Breast epithelium (tissue), 3 donors: ENCODE data around the gene AATK.

Experiments used
- POLR2A ChIP-seq: fragments of 450-650 bp; IDR thresholded peaks from one replicate; pipeline ENCODE4 v1.6.1; 2016; ENCODE audit warnings: antibody characterized with exemption, mild to moderate bottlenecking, moderate library complexity
- TF ChIP-seq, protein P1 (sequence below), 3 donors: fragments of 450-650 bp; IDR thresholded peaks; one replicate each; pipeline ENCODE4 v1.5.1; 2016 to 2017; ENCODE audit warnings: antibody characterized with exemption in 3 of 3, mild to moderate bottlenecking in 3 of 3, moderate library complexity in 3 of 3

- no peak for TF ChIP-seq POLR2A
- TF ChIP-seq, protein P1, sequence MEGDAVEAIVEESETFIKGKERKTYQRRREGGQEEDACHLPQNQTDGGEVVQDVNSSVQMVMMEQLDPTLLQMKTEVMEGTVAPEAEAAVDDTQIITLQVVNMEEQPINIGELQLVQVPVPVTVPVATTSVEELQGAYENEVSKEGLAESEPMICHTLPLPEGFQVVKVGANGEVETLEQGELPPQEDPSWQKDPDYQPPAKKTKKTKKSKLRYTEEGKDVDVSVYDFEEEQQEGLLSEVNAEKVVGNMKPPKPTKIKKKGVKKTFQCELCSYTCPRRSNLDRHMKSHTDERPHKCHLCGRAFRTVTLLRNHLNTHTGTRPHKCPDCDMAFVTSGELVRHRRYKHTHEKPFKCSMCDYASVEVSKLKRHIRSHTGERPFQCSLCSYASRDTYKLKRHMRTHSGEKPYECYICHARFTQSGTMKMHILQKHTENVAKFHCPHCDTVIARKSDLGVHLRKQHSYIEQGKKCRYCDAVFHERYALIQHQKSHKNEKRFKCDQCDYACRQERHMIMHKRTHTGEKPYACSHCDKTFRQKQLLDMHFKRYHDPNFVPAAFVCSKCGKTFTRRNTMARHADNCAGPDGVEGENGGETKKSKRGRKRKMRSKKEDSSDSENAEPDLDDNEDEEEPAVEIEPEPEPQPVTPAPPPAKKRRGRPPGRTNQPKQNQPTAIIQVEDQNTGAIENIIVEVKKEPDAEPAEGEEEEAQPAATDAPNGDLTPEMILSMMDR (IDR thresholded peaks at IDR 0.05): no peak
These were observed 23.9 kb upstream of the AATK start for GRCh38 chr17:81189670-81190530.
